ENCODE data around the gene FARP1.

DNA sequence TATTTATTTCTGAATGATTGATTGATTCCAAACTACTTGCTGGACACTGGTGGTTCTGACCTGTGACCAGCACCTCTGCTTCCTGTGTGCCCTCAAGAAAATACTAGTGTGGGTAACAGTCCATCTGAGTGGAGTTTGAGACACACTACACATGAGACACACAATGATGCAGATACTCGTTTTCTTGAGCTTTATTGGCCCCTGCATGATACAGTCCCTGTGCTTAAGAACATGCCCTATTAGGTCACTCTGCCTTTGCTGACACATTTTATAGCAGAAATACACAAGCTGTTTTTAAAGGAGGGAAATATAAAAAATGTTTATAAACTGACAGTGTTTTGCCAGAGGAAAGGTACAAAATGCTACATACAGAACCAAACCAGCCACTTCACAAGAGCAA, 307.1 kb downstream of the FARP1 start:
- TF ChIP-seq, protein P1, sequence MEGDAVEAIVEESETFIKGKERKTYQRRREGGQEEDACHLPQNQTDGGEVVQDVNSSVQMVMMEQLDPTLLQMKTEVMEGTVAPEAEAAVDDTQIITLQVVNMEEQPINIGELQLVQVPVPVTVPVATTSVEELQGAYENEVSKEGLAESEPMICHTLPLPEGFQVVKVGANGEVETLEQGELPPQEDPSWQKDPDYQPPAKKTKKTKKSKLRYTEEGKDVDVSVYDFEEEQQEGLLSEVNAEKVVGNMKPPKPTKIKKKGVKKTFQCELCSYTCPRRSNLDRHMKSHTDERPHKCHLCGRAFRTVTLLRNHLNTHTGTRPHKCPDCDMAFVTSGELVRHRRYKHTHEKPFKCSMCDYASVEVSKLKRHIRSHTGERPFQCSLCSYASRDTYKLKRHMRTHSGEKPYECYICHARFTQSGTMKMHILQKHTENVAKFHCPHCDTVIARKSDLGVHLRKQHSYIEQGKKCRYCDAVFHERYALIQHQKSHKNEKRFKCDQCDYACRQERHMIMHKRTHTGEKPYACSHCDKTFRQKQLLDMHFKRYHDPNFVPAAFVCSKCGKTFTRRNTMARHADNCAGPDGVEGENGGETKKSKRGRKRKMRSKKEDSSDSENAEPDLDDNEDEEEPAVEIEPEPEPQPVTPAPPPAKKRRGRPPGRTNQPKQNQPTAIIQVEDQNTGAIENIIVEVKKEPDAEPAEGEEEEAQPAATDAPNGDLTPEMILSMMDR (conservative IDR thresholded peaks at IDR 0.05; ENCODE audit: low read length) = no peak
- no peak for TF ChIP-seq EZH2phosphoT487 (IDR thresholded peaks at IDR 0.05; ENCODE audit: borderline replicate concordance, low read depth, low read length)
